GM21528 (cell line): ENCODE data around the gene TMEM259.

Source experiments
- ATAC-seq: cut with Tn5 transposase; IDR thresholded peaks from one replicate; pipeline ENCODE4 v1.9.1; 2021; ENCODE audit warnings: mild to moderate bottlenecking, moderate library complexity; ENCODE audit not compliant: unreplicated experiment, low FRiP score

TMEM259 gene

DNA sequence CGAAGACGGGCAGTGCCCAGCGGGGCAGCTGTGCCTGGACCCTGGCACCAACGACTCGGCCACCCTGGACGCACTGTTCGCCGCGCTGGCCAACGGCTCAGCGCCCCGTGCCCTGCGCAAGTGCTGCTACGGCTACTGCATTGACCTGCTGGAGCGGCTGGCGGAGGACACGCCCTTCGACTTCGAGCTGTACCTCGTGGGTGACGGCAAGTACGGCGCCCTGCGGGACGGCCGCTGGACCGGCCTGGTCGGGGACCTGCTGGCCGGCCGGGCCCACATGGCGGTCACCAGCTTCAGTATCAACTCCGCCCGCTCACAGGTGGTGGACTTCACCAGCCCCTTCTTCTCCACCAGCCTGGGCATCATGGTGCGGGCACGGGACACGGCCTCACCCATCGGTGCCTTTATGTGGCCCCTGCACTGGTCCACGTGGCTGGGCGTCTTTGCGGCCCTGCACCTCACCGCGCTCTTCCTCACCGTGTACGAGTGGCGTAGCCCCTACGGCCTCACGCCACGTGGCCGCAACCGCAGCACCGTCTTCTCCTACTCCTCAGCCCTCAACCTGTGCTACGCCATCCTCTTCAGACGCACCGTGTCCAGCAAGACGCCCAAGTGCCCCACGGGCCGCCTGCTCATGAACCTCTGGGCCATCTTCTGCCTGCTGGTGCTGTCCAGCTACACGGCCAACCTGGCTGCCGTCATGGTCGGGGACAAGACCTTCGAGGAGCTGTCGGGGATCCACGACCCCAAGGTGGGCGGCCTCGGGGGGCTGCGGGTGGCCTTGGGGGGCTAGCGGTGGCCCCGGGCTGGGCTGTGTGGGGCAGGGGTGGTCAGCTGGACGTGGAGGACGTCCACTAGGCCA is 15.9 kb downstream of the TMEM259 start:
- no peak for ATAC-seq

DNA sequence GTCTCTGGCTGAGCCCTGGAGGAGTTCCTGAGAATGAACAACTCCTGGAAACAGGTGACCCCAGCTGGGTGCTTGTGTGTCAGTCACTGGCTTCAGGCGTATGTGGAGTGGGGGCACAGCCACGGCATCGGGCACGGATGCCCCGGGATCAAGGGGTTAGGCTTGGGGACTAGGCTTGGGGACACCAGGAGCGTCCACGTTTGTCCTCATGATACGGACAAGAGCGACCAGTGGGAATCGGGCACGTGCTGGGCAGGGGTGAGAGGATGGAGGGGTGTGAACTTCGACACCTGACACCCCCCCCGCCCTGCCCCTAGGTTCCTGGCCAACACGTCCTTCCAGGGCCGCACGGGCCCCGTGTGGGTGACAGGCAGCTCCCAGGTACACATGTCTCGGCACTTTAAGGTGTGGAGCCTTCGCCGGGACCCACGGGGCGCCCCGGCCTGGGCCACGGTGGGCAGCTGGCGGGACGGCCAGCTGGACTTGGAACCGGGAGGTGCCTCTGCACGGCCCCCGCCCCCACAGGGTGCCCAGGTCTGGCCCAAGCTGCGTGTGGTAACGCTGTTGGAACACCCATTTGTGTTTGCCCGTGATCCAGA is 16.6 kb downstream of the TMEM259 start:
- no peak for ATAC-seq

DNA sequence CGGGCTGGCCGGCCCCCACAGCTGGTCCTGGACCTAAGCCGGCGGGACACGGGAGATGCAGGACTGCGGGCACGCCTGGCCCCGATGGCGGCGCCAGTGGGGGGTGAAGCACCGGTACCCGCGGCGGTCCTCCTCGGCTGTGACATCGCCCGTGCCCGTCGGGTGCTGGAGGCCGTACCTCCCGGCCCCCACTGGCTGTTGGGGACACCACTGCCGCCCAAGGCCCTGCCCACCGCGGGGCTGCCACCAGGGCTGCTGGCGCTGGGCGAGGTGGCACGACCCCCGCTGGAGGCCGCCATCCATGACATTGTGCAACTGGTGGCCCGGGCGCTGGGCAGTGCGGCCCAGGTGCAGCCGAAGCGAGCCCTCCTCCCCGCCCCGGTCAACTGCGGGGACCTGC is 17.6 kb downstream of the TMEM259 start:
- no peak for ATAC-seq

DNA sequence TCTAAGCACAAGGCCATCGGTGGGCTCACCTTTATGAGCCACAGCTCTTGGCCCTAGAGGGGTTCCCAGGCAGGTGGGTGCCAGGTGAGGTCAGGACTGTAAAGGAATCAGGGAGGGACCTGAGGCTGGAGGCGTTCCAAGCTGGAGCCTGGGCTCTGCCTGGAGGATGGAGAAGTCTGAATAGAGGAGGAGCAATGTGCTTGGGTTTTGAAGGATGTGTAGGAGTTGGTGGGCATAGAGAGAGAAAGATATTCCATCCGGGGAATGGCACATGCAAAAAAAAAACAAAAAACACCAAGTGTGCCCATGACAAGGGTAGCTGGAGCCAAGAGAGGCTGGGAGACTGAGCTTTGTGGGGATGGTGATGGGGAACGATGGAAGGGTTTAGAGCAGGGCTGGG is 18.3 kb downstream of the TMEM259 start:
- no peak for ATAC-seq

DNA sequence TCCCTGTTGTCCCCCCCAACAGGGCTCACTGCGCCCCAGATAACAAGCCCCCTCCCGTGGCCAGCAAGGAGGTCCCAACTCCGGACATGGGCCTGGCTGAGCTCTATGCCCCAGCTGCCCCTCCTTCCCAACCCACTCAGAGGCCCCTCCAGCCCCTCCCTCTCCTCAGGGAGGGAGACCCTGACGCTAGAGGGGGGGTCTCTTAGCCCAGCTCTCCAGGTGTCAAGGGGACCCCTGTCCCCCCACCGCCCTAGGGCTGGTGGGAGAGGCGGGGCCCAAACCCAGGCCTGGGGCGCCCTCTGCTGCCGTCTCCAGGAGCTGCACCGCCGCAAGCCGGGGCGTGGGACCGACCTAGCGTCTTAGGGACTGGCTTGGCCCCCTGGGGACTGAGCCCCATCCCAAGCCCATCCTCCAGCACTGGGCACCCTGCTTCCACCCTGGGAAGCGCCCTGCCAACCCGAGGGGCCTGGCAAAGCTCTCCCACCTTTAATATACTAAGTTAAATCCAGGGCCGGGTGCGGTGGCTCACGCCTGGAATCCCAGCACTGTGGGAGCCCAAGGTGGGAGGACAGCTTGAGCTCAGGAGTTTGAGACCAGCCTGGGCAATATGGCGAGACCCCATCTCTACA is 19.3 kb downstream of the TMEM259 start:
- no peak for ATAC-seq

DNA sequence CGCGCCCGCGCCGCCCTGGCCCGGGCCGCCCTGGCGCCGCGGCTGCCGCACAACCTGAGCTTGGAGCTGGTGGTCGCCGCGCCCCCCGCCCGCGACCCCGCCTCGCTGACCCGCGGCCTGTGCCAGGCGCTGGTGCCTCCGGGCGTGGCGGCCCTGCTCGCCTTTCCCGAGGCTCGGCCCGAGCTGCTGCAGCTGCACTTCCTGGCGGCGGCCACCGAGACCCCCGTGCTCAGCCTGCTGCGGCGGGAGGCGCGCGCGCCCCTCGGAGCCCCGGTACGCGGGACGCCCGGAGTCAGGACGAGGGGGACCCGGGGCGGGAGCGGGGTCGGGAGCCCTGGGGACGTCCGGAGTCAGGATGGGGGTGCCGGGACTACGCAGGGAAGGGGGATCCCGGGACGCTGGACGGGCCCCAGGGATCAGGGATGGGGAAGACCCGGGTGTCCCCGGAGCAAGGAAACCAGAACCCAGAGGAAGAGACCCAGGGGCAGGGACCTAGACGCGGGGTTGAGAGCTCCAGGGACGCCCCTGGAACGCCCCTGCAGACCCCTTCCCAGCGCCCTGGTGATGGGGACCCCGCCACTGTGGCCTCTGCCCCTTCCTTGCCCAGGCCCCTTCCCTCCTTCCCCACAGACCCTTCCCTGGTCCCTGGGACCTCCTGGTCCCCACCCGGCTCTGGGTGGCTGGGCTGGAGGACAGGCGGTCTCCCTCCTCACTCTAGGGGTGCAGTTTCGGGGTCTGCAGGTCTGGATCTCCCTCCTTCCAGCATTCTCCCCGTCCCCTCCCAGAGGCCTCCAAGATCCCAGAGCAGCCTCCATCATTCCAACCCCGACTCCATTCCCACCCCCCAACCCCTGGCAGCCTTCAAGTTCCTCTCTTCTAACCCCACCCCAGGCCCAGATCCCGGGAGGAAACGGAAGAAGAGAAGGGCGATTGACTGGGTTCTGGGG is 20.1 kb downstream of the TMEM259 start:
- ATAC-seq, result no peak

DNA sequence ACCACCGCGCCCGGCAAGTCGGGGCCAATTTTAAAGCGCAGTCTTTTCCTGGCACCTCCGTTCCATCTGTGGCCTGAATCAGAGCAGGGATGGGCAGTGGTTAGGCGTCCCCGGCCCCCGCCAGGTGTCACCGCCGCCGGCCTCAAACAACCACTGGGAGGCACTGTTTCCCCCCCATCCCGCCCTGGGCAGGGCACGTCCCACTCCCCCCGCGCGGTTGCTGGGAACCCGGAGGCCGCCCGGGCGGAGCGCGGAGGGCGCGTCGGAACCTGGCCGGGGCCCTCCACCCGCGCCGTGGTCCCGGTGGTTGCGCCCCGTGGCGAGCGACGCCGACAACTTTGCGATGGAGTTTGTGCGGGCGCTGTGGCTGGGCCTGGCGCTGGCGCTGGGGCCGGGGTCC is 20.8 kb downstream of the TMEM259 start, which contains the start of gene GRIN3B:
GRIN3B (plus strand) TSS at position 325 of the 400 bp plus-strand sequence; CDS start at position 344, 19 bp downstream.
- ATAC-seq, result no peak

DNA sequence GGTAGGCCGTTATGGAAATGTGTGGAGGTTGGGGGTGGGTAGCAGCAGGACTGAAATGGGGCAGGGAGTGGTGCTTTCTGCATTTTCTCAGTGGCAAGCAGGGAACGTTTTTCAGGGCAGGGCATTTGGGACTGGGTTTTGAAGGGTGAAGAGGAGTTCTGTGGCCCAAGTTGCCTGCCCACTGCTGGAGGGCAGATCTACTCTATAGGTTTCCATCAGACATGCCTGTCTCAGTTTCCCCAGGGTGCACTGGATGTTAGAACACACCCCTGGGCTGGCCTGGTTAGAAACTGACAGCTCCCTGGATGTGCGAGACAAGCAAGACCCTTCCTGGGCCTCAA is 21.6 kb downstream of the TMEM259 start:
- ATAC-seq, result no peak

DNA sequence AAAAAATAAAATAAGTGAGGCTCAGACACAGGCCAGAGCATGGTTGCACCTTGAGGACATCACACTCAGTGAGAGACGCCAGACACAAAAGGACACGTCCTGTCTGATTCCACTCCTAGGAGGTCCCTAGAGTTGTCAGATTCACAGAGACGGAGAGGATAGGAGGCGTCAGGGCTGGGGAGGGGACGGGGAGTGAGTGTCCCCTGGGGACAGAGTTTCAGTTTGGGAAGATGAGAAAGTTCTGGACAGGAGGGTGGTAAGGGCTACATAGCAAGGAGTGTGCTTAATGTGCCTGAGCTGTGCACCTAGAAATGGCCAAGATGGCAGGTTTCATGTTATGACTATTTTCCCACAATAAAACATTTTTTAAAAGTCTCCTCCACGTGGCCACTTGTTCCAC is 22.9 kb downstream of the TMEM259 start:
- ATAC-seq, result no peak

GRCh38 chr19:996051-996838 is 24.7 kb downstream of the TMEM259 start:
- no peak for ATAC-seq

GRCh38 chr19:995051-995827 is 25.7 kb downstream of the TMEM259 start:
- ATAC-seq, result no peak

GRCh38 chr19:994516-994915 is 26.4 kb downstream of the TMEM259 start:
- ATAC-seq, result no peak

- no peak for ATAC-seq
Measured at GRCh38 chr19:993831-994393, 27.0 kb downstream of the TMEM259 start.

GRCh38 chr19:993361-993830 is 27.5 kb downstream of the TMEM259 start:
- ATAC-seq, result no peak

DNA sequence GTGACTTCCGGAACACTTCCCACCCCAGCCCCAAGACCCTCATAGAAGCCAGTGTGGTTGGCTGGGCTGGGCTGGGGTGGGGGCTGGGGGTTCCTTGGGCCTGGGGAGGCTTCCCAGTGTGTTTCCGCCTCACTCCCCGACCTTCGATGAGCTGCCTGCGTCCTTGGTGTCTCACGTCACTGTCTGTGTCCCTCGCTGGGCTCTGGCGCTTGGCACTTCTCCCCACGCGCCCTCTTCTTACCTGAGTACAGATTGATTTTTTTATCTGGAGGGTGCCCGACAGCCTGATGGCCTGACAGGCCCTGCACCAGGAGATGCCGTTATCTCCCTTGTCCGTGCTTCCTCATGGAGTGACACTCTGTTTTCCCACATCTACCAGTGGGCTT is 28.3 kb downstream of the TMEM259 start:
- ATAC-seq, result no peak

- ATAC-seq, result no peak
Measured at GRCh38 chr19:991932-992669, 28.8 kb downstream of the TMEM259 start.

GRCh38 chr19:991174-991931 is 29.6 kb downstream of the TMEM259 start:
- no peak for ATAC-seq
